GM21528 (cell line): ENCODE measurements around the gene SV2B.
A peak's percentile ranks its signal among the peaks of the same experiment; 100 is the strongest.

Source experiments
- ATAC-seq: cut with Tn5 transposase; IDR thresholded peaks from one replicate; pipeline ENCODE4 v1.9.1; 2021; ENCODE audit warnings: mild to moderate bottlenecking, moderate library complexity; ENCODE audit not compliant: unreplicated experiment, low FRiP score

The SV2B gene

GRCh38 chr15:91101608-91101920, 1.5 kb downstream of the SV2B start:
- ATAC-seq = no peak

DNA sequence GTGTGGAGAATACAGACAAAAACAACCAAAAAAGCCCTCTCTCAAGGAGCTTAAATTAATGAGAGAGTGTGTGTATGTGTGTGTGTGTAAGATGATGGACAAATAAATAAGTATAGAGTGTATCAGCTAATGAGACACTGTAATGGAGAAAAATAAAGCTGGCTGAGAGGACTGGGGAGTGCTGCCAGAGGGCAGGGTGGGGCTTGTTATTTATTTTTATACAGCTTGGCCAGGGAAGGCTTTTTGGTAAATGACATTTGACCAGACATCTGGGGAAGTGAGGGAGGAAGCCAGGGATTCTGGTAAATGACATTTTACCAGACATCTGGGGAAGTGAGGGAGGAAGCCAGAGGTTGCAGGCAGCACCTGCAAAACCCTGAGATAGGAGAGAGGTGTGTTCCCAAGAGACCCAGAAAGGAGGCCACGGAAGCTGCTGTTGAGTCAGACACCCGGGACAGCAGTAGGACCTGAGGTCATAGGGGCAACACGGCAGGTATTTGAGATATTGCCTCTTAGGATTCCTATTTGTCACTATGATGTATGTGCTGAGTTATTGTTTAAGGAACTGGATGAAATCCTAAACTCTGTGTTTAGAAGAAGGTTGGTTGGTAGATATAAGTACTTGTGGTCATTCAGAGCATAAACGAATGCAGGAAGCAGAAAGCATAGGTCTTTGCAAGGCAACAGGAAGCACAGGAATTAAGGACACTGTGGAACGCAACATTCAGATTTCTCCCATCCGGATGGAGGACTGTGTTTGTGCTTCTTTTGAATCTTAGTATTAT, 2.7 kb downstream of the SV2B start:
- no peak for ATAC-seq

GRCh38 chr15:91104111-91104510, 4.1 kb downstream of the SV2B start:
- no peak for ATAC-seq

DNA sequence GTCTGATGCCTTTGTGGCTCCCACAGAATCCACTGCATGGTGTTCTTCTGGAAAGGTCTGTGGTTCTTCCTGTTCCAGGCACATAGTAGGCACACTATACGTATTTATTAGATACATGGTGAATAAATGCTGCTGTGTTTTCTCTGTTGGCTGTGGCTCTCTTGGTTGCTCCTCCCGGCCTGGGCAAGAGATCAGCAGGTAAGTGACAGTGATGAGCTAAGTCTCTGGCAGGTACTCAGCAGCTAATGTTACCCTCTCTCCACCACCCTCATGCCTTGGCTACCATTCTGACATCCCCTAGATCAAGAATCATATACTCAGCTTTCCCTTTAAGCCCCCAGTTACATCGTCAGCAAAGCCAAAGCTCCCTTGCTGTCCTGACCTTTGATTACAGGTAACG, 8.4 kb downstream of the SV2B start:
- no peak for ATAC-seq

GRCh38 chr15:91109885-91110284, 9.8 kb downstream of the SV2B start:
- ATAC-seq = no peak

GRCh38 chr15:91110407-91110806, 10.3 kb downstream of the SV2B start:
- no peak for ATAC-seq

DNA sequence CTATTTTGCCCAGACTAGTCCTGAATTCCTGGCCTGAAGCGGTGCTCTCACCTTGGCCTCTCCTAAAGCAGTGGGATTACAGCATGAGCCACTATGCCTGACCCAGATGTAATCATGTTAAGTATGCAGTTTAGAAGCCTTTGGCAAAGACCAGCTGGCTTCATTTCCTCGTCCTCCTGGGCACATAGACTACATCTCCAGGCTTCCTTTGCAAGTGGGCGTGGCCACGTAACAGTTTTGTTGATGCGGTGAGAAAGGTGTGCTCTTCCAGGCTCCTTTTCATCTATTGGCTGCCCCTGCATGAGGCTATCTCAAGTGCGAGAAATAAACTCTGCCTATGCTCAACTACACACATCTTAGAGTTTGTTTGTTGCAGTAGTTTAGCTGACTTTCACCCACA, 13.0 kb downstream of the SV2B start:
- no peak for ATAC-seq

DNA sequence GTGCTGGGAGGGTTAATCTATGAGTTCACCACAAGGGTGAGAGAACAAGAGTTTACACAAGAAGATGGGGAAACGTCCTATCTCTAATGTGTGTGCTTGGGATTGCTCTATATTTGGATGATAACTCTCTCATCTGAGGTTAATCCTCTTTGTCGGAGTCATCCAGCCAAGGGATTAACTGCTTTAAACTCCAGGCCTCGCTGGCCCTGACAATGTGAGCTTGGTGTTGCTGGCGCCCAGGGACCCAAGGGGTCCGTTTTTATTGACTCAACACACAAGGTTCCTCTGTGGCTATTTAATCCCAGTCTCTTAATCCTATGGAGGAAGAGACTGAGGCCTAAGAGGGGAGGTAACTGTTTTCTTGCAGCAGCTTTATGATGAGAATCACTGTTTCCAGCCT, 14.2 kb downstream of the SV2B start:
- no peak for ATAC-seq

GRCh38 chr15:91116113-91117067, 16.3 kb downstream of the SV2B start:
- peak; percentile 86 for ATAC-seq

- ATAC-seq = no peak
Observed at GRCh38 chr15:91117375-91117774, 17.3 kb downstream of the SV2B start.

DNA sequence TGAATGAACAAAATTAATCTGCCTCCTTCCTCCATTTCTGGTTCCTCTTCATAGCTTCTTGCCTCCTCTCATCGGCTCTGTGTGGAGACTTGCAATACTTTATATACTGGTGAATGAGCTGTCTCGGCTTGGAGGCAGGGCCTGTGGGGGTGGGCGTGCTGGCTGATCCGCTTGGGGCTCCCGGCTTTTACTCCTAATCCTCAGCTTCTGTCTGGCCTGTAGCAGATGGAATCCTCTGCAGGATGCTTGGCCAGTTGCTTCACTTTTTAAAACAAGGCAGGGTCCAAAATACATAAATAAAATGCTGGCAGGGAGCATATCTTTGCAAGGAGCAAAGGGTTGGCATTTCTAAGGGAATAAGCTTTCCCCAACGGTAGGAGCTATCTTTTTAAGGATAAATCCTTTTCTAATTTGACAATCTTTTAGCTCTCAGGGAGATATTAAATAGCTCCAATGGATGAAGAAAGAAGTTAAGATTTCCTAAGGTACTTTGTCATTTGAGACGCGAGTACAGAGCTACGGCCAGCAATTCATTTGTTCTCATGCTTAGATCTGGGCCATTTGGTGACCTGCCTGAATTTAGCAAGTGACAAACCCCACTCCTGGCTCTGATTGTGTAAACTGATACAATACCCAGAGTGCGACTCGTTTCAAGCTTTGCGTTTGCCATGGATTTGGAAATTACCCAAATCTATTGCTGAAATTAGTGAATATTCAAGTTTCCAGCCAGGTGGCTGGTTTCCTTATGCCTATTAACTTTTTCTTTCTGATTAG, 18.9 kb downstream of the SV2B start:
- no peak for ATAC-seq

DNA sequence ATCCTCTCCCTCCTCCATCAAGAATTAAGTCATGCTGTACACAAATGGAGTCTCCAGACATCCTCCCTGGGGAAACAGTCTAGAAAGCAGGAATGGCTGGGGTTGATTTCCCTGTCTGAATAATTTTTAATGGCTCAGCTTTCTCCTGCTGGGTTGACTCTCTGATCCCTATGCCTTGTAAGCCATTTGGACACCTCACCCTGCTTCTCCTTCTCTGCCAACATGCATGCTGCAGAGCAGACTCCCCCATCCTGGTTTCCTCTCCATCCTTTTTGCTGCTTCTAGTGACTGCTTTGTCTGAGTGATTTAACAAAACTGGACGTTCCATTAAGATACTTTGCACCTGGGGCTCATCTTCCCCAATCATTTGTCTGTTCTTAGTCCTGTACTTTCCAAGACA, 22.2 kb downstream of the SV2B start:
- ATAC-seq = no peak

GRCh38 chr15:91124132-91124531, 24.1 kb downstream of the SV2B start:
- no peak for ATAC-seq

GRCh38 chr15:91125162-91125561, 25.1 kb downstream of the SV2B start:
- no peak for ATAC-seq

- ATAC-seq = no peak
Observed at GRCh38 chr15:91126080-91126479, 26.0 kb downstream of the SV2B start.

GRCh38 chr15:91127236-91127955, 27.3 kb downstream of the SV2B start:
- ATAC-seq = no peak

DNA sequence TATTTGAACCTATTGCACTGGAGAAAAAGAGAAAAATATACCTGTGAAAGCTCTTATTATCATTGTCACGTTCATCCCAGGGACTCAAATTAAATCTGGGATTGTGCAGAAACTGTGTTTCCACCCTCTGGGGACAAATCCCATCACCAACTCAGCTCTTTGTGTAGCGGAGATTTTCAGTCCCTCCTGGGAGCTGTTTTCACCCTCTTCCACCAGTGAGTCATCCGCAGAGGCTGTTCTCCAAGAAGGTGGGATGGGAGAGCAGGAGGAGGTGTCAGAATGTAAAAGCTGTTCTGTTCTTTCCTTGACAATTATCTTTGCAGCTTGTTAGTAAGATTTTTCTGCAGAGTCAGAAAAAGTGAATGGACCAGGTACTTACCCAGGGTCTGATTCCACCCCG, 28.0 kb downstream of the SV2B start:
- no peak for ATAC-seq

DNA sequence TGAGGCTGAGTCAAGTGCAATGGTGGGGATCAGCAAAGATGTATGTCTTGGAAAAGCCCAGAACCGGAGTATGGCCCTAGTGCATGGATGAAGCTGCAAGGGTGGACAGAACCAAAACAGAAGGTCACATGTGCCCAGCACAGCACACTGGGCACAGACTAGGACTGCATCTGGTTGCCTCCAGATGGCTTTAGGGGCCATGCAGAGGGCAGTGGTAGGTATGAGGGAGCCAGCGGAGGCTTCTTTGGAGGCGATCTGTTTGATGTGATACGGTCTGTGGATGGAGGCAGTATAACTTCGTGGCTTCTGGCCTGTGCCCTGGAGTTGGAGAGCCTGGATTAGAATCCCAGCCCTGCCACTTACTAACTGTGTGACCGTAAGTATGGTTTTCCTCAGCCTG, 29.4 kb downstream of the SV2B start:
- no peak for ATAC-seq

- ATAC-seq = no peak
Observed at GRCh38 chr15:91132079-91132478, 32.0 kb downstream of the SV2B start.

DNA sequence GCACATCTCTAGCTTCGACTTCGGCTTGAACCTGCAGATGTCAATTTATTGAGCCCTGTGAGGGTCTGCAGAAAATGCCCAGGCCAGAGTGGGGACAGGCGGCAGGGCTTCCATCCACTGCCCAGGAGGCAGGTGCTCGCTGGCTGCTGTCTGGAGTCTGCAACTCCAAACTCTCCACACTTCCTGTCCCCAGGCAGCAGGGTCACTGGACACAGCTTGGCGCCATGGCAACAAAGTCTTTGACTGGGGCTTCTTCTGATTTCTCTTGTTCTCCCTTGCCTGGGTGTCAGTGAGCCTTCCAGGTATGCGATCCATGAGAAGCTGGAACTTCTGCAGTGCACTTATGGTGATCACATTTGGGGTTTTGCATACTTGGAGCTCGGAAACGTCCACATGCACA, 33.5 kb downstream of the SV2B start:
- no peak for ATAC-seq
